Nephron (organoid): ENCODE measurements around the gene HOXC6.

Experiments used
- H3K27ac Mint-ChIP-seq, 3 experiments: 2 replicates each; pipeline ENCODE4 v1.8.0; 2020; ENCODE audit warnings: mixed read lengths in 3 of 3, mild to moderate bottlenecking in 2 of 3, moderate library complexity in 1 of 3
- H3K27me3 Mint-ChIP-seq: 2 replicates; pipeline ENCODE4 v1.8.0; 2021; ENCODE audit warnings: low read depth, mild to moderate bottlenecking, moderate library complexity, mixed read lengths
- H3K36me3 Mint-ChIP-seq: 2 replicates; pipeline ENCODE4 v1.8.0; 2020; ENCODE audit warnings: low read depth, mixed read lengths
- H3K4me1 Mint-ChIP-seq: 2 replicates; pipeline ENCODE4 v1.8.0; 2020; ENCODE audit warnings: mixed read lengths
- H3K4me3 Mint-ChIP-seq, 3 experiments: 2 replicates each; pipeline ENCODE4 v1.8.0; 2020; ENCODE audit warnings: mild to moderate bottlenecking in 3 of 3, mixed read lengths in 3 of 3, moderate library complexity in 2 of 3
- H3K9me3 Mint-ChIP-seq: 2 replicates; pipeline ENCODE4 v1.8.0; 2020; ENCODE audit warnings: mixed read lengths
- CTCF ChIP-seq, 3 experiments: fragments of 200-600 bp; sonication (generic); IDR thresholded peaks; one replicate each; pipeline ENCODE4 v1.5.0; 2021; ENCODE audit warnings: antibody characterized with exemption in 3 of 3; ENCODE audit not compliant: unreplicated experiment in 3 of 3

The HOXC6 gene

GRCh38 chr12:54049108-54049507 is 20.9 kb downstream of the HOXC6 start:
- H3K4me1 Mint-ChIP-seq: peaks cover 87% of the 10 kb centered on the region
- H3K27ac Mint-ChIP-seq: peak overlapping the region; percentile 29 to 93 (median 90)
- H3K9me3 Mint-ChIP-seq: no peaks in the 10 kb centered on the region
- H3K27me3 Mint-ChIP-seq: peaks cover 43% of the 10 kb centered on the region
- TF ChIP-seq CTCF (IDR thresholded peaks at IDR 0.05; ENCODE audit: unreplicated experiment in 3 of 3): no peak
- peak overlapping the region in 2 of 3 experiments; percentile 48 to 64 for H3K4me3 Mint-ChIP-seq
- peaks cover 19% of the 10 kb centered on the region for H3K36me3 Mint-ChIP-seq

GRCh38 chr12:54050482-54050810 is 22.2 kb downstream of the HOXC6 start:
- Mint-ChIP-seq H3K4me3 (peak overlapping the region; percentile 44 to 69 (median 66)), H3K27ac (peak overlapping the region; percentile 61 to 93 (median 90)), H3K27me3 (peaks cover 44% of the 10 kb centered on the region), H3K4me1 (peaks cover 85% of the 10 kb centered on the region), H3K9me3 (no peaks in the 10 kb centered on the region), H3K36me3 (peaks cover 19% of the 10 kb centered on the region)
- no peak for TF ChIP-seq CTCF (IDR thresholded peaks at IDR 0.05; ENCODE audit: unreplicated experiment in 3 of 3)

- H3K36me3 Mint-ChIP-seq: peaks cover 24% of the 10 kb centered on the region
- no peak for TF ChIP-seq CTCF (IDR thresholded peaks at IDR 0.05; ENCODE audit: unreplicated experiment in 3 of 3)
- H3K4me3 Mint-ChIP-seq: peak overlapping the region; percentile 10 to 69 (median 62)
- H3K27me3 Mint-ChIP-seq: peaks cover 39% of the 10 kb centered on the region
- H3K27ac Mint-ChIP-seq: peak overlapping the region; percentile 79 to 93 (median 90)
- no peaks in the 10 kb centered on the region for H3K9me3 Mint-ChIP-seq
- peaks cover 85% of the 10 kb centered on the region for H3K4me1 Mint-ChIP-seq
Observed at GRCh38 chr12:54051026-54051842, 23.0 kb downstream of the HOXC6 start.

- peaks cover 86% of the 10 kb centered on the region for H3K4me1 Mint-ChIP-seq
- H3K4me3 Mint-ChIP-seq: peak overlapping the region; percentile 62 to 83 (median 69)
- peaks cover 23% of the 10 kb centered on the region for H3K36me3 Mint-ChIP-seq
- TF ChIP-seq CTCF (IDR thresholded peaks at IDR 0.05; ENCODE audit: unreplicated experiment in 3 of 3): no peak
- no peaks in the 10 kb centered on the region for H3K9me3 Mint-ChIP-seq
- H3K27ac Mint-ChIP-seq: peak overlapping the region; percentile 79 to 90 (median 86)
- peaks cover 35% of the 10 kb centered on the region for H3K27me3 Mint-ChIP-seq
Observed at GRCh38 chr12:54051874-54052437, 23.7 kb downstream of the HOXC6 start.

GRCh38 chr12:54052438-54053002 is 24.3 kb downstream of the HOXC6 start:
- peaks cover 36% of the 10 kb centered on the region for H3K27me3 Mint-ChIP-seq
- H3K9me3 Mint-ChIP-seq: no peaks in the 10 kb centered on the region
- peaks cover 27% of the 10 kb centered on the region for H3K36me3 Mint-ChIP-seq
- H3K27ac Mint-ChIP-seq: peak overlapping the region; percentile 79 to 90 (median 86)
- H3K4me3 Mint-ChIP-seq: peak overlapping the region; percentile 62 to 83 (median 69)
- TF ChIP-seq CTCF (IDR thresholded peaks at IDR 0.05; ENCODE audit: unreplicated experiment in 3 of 3): no peak
- peaks cover 91% of the 10 kb centered on the region for H3K4me1 Mint-ChIP-seq
